RWPE1 (cell line): ENCODE measurements around the gene SLC5A6.

ENCODE experiments used
- CTCF ChIA-PET: fragments of 350-600 bp; sonication (Branson Sonifier 250); formaldehyde crosslinking; extraction: SDS; loops from one replicate; lab custom pipeline; 2021; lab: Yijun Ruan, JAX
- POLR2A ChIA-PET: fragments of 400-600 bp; formaldehyde crosslinking; extraction: SDS; loops from one replicate; lab custom pipeline; 2020; ENCODE audit warnings: antibody characterized with exemption; ENCODE audit not compliant: low non-redundant PET; lab: Yijun Ruan, JAX
- DNase-seq: peaks from one replicate; pipeline ENCODE4 v3.0.0; 2012; ENCODE audit warnings: low spot score
- H3K27ac ChIP-seq: fragments of 450-650 bp; 2 replicates; pipeline ENCODE4 v1.5.1; 2017
- CTCF ChIP-seq: fragments of 450-650 bp; conservative IDR thresholded peaks from 2 replicates; pipeline ENCODE4 v1.5.1; 2017; ENCODE audit warnings: low read depth, mild to moderate bottlenecking

The SLC5A6 gene

GRCh38 chr2:27251766-27252165 is 39.7 kb upstream of the SLC5A6 start:
- H3K27ac ChIP-seq, result no peak overlapping the region
- TF ChIP-seq CTCF, result no peak
- no peak for DNase-seq
- POLR2A ChIA-PET, result no interaction called here
- CTCF ChIA-PET, result no interaction called here

- no peak for TF ChIP-seq CTCF
- POLR2A ChIA-PET, result no interaction called here
- DNase-seq, result no peak
- H3K27ac ChIP-seq, result no peak overlapping the region
- CTCF ChIA-PET, result no interaction called here
These were observed 38.7 kb upstream of the SLC5A6 start for GRCh38 chr2:27250652-27251379.

- ChIA-PET POLR2A (no interaction called here), CTCF (no interaction called here)
- DNase-seq, result no peak
- no peak for TF ChIP-seq CTCF
- H3K27ac ChIP-seq, result no peak overlapping the region
These were observed 38.0 kb upstream of the SLC5A6 start for GRCh38 chr2:27249891-27250651.

GRCh38 chr2:27249159-27249890 is 37.3 kb upstream of the SLC5A6 start:
- no peak overlapping the region for H3K27ac ChIP-seq
- POLR2A ChIA-PET, result no interaction called here
- CTCF ChIA-PET, result interaction anchor here (1.8 kb wide), 1 partner anchor 31 kb away, joined by 6 read pairs; no protein-coding TSS in a partner anchor
- DNase-seq, result no peak
- TF ChIP-seq CTCF, result no peak

GRCh38 chr2:27247893-27248292 is 35.8 kb upstream of the SLC5A6 start:
- ChIA-PET CTCF (interaction anchor here (0.7 to 1.8 kb wide), 2 partner anchors 32 to 108 kb away, joined by 3 to 6 read pairs; no protein-coding TSS in a partner anchor), POLR2A (no interaction called here)
- TF ChIP-seq CTCF, result no peak
- H3K27ac ChIP-seq, result no peak overlapping the region
- DNase-seq, result no peak

- no peak overlapping the region for H3K27ac ChIP-seq
- ChIA-PET POLR2A (no interaction called here), CTCF (no interaction called here)
- no peak for TF ChIP-seq CTCF
- DNase-seq, result no peak
These were observed 33.6 kb upstream of the SLC5A6 start for GRCh38 chr2:27245626-27246025.
